SU-DHL-6 (cell line): ENCODE results near the gene PTGR1.
"Not testable (repeated sequence)": the region's sequence is repeated elsewhere in the genome, so short reads cannot be mapped to it uniquely, and the experiment has no call there.

ENCODE experiments used
- CTCF ChIP-seq: fragments of 200-600 bp; sonication (generic); IDR thresholded peaks from one replicate; pipeline ENCODE4 v1.5.1; 2017; ENCODE audit warnings: antibody characterized with exemption, mild to moderate bottlenecking, low read length, moderate library complexity; ENCODE audit not compliant: insufficient read depth, poor library complexity, severe bottlenecking
- EZH2phosphoT487 ChIP-seq: fragments of 200-600 bp; sonication (generic), shearing (Covaris generic); conservative IDR thresholded peaks from 2 replicates; pipeline ENCODE4 v1.6.1; 2018; ENCODE audit warnings: mild to moderate bottlenecking, antibody characterized with exemption, low read length, moderate library complexity, mixed read lengths

DNA sequence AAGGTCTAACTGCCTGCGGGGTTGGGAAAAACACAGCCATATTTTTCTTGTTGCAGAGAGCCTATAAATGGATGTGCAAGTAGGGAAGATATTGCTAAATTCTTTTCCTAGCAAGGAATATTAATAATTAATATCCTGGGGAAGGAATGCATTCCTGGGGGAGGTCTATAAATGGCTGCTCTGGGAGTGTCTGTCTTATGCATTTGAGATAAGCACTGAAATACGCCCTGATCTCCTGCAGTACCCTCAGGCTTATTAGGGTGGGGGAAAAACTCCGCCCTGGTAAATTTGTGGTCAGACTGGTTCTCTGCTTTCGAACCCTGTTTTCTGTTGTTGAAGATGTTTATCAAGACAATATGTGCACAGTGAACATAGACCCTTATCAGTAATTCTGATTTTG is 31.3 kb downstream of the PTGR1 start:
- TF ChIP-seq CTCF, EZH2phosphoT487: not testable (repeated sequence)
